H9 (cell line): ENCODE measurements around the gene GSG1L. TPM values are rescaled to one million over a fixed set of nuclear protein-coding genes. Genes with fewer than 3 reads are reported as not detected.

Source experiments
- DNase-seq: peaks from one replicate; pipeline ENCODE4 v3.0.0-alpha.2; 2017
- H2AFZ ChIP-seq: one replicate; pipeline ENCODE4 v1.6.1; 2013; ENCODE audit warnings: mild to moderate bottlenecking, low read length, control low read depth, moderate library complexity
- H2AK5ac ChIP-seq: 2 replicates; pipeline ENCODE4 v1.6.1; 2013; ENCODE audit warnings: low read length, control low read depth, mixed read lengths; ENCODE audit not compliant: insufficient read length
- H2BK120ac ChIP-seq: one replicate; pipeline ENCODE4 v1.6.1; 2013; ENCODE audit warnings: low read depth, mild to moderate bottlenecking, low read length, control low read depth, inconsistent platforms; ENCODE audit not compliant: poor library complexity, severe bottlenecking
- H2BK12ac ChIP-seq: 2 replicates; pipeline ENCODE4 v1.6.1; 2013; ENCODE audit warnings: low read length, control low read depth, mixed read lengths, low read depth; ENCODE audit not compliant: insufficient read length
- H2BK15ac ChIP-seq: 2 replicates; pipeline ENCODE4 v1.6.1; 2013; ENCODE audit warnings: low read depth, low read length, control low read depth
- H2BK20ac ChIP-seq: one replicate; pipeline ENCODE4 v1.6.1; 2013; ENCODE audit warnings: low read depth, mild to moderate bottlenecking, low read length, control low read depth, inconsistent platforms; ENCODE audit not compliant: poor library complexity, severe bottlenecking
- H2BK5ac ChIP-seq: 2 replicates; pipeline ENCODE4 v1.6.1; 2013; ENCODE audit warnings: low read length, control low read depth, mixed read lengths; ENCODE audit not compliant: insufficient read length
- H3K14ac ChIP-seq: 2 replicates; pipeline ENCODE4 v1.6.1; 2013; ENCODE audit warnings: low read length, control low read depth; ENCODE audit not compliant: insufficient read depth
- H3K18ac ChIP-seq: 2 replicates; pipeline ENCODE4 v1.6.1; 2013; ENCODE audit warnings: low read depth, mild to moderate bottlenecking, mixed read lengths, low read length, control low read depth; ENCODE audit not compliant: insufficient read length
- H3K23ac ChIP-seq: 2 replicates; pipeline ENCODE4 v1.6.1; 2013; ENCODE audit warnings: low read length, control low read depth, mixed read lengths, low read depth; ENCODE audit not compliant: insufficient read length
- H3K23me2 ChIP-seq: 2 replicates; pipeline ENCODE4 v1.6.1; 2013; ENCODE audit warnings: low read depth, mild to moderate bottlenecking, mixed read lengths, low read length, control low read depth; ENCODE audit not compliant: insufficient read length, poor library complexity, severe bottlenecking
- H3K27ac ChIP-seq: 2 replicates; pipeline ENCODE4 v1.5.1; 2013; ENCODE audit warnings: low read length, control low read depth, mixed read lengths, low read depth; ENCODE audit not compliant: insufficient read length
- H3K27me3 ChIP-seq: 2 replicates; pipeline ENCODE4 v1.6.1; 2013; ENCODE audit warnings: low read length, control low read depth, inconsistent platforms; ENCODE audit not compliant: insufficient read depth
- H3K4ac ChIP-seq: 2 replicates; pipeline ENCODE4 v1.6.1; 2013; ENCODE audit warnings: low read depth, mild to moderate bottlenecking, control low read depth, inconsistent platforms, low read length, moderate library complexity
- H3K4me1 ChIP-seq: 2 replicates; pipeline ENCODE4 v1.6.1; 2013; ENCODE audit warnings: low read length, control low read depth, inconsistent platforms; ENCODE audit not compliant: insufficient read depth
- H3K4me2 ChIP-seq: 2 replicates; pipeline ENCODE4 v1.6.1; 2013; ENCODE audit warnings: low read length, control low read depth, mixed read lengths; ENCODE audit not compliant: insufficient read length, insufficient read depth
- H3K56ac ChIP-seq: 2 replicates; pipeline ENCODE4 v1.6.1; 2013; ENCODE audit warnings: low read depth, mild to moderate bottlenecking, mixed read lengths, low read length, control low read depth; ENCODE audit not compliant: insufficient read length
- H3K79me1 ChIP-seq: 2 replicates; pipeline ENCODE4 v1.6.1; 2013; ENCODE audit warnings: low read depth, mild to moderate bottlenecking, moderate library complexity, low read length, control low read depth, inconsistent platforms; ENCODE audit not compliant: insufficient read depth, poor library complexity, severe bottlenecking
- H3K79me2 ChIP-seq: 2 replicates; pipeline ENCODE4 v1.6.1; 2013; ENCODE audit warnings: low read length, control low read depth, inconsistent platforms; ENCODE audit not compliant: insufficient read depth
- H3K9ac ChIP-seq: 2 replicates; pipeline ENCODE4 v1.6.1; 2013; ENCODE audit warnings: low read length, control low read depth, mixed read lengths; ENCODE audit not compliant: insufficient read length; ENCODE audit errors: extremely low read depth
- H3K9me3 ChIP-seq: one replicate; pipeline ENCODE4 v1.6.1; 2013; ENCODE audit warnings: low read depth, low read length, inconsistent platforms; ENCODE audit not compliant: control insufficient read depth
- H3T11ph ChIP-seq: one replicate; pipeline ENCODE4 v1.6.1; 2013; ENCODE audit warnings: mild to moderate bottlenecking, low read length, control low read depth, inconsistent platforms
- H4K20me1 ChIP-seq: one replicate; pipeline ENCODE4 v1.6.1; 2013; ENCODE audit not compliant: control insufficient read depth, insufficient read length, insufficient read depth
- H4K5ac ChIP-seq: 2 replicates; pipeline ENCODE4 v1.6.1; 2013; ENCODE audit warnings: low read depth, mild to moderate bottlenecking, mixed read lengths, low read length, control low read depth; ENCODE audit not compliant: insufficient read length
- H4K8ac ChIP-seq: replicated peaks from 2 replicates; pipeline ENCODE4 v1.6.1; 2013; ENCODE audit warnings: low read length, control low read depth, mixed read lengths, low read depth; ENCODE audit not compliant: insufficient read length
- H4K91ac ChIP-seq: 2 replicates; pipeline ENCODE4 v1.6.1; 2013; ENCODE audit warnings: low read depth, mild to moderate bottlenecking, moderate library complexity, mixed read lengths, low read length, control low read depth; ENCODE audit not compliant: insufficient read length
- H3K27ac Mint-ChIP-seq, 3 experiments: 2 replicates in 2 of 3; 3 replicates in 1 of 3; pipeline ENCODE4 v1.8.0; 2020 to 2021; ENCODE audit warnings: mixed read lengths in 3 of 3, mild to moderate bottlenecking in 1 of 3, moderate library complexity in 1 of 3
- H3K27me3 Mint-ChIP-seq: 2 replicates; pipeline ENCODE4 v1.8.0; 2021; ENCODE audit warnings: low read depth, mild to moderate bottlenecking, moderate library complexity, mixed read lengths
- H3K36me3 Mint-ChIP-seq, 3 experiments: 2 replicates in 2 of 3; 3 replicates in 1 of 3; pipeline ENCODE4 v1.8.0; 2020 to 2021; ENCODE audit warnings: low read depth in 3 of 3, mixed read lengths in 3 of 3; ENCODE audit not compliant: insufficient read depth in 1 of 3
- H3K4me1 Mint-ChIP-seq, 2 experiments: 2 replicates each; pipeline ENCODE4 v1.8.0; 2020; ENCODE audit warnings: mixed read lengths in 2 of 2
- H3K4me3 Mint-ChIP-seq, 2 experiments: 2 replicates in 1 of 2; 3 replicates in 1 of 2; pipeline ENCODE4 v1.8.0; 2020 to 2021; ENCODE audit warnings: mild to moderate bottlenecking in 2 of 2, mixed read lengths in 2 of 2, moderate library complexity in 1 of 2
- H3K9me3 Mint-ChIP-seq, 2 experiments: 2 replicates in 1 of 2; 3 replicates in 1 of 2; pipeline ENCODE4 v1.8.0; 2020; ENCODE audit warnings: mild to moderate bottlenecking in 2 of 2, mixed read lengths in 2 of 2, moderate library complexity in 1 of 2
- CTCF ChIP-seq: fragments of 200-600 bp; sonication (generic); conservative IDR thresholded peaks from 3 replicates; pipeline ENCODE4 v1.8.0; 2021; ENCODE audit warnings: antibody characterized with exemption, mild to moderate bottlenecking
- WGBS: extraction: QIAGEN DNeasy Blood & Tissue Kit; methylation state at CpG from one replicate; pipeline ENCODE4 v1.1.7; 2013; ENCODE audit warnings: missing lambda C conversion rate, low lambda C conversion rate, mixed read lengths; ENCODE audit not compliant: insufficient read length; ENCODE audit errors: extremely low coverage; 5-methylcytosine and 5-hydroxymethylcytosine counted together
- total RNA-seq: library from RNA; stranded (reverse); gene quantifications from 2 replicates; pipeline ENCODE4 v1.2.1, GENCODE V29; 2021

The GSG1L gene
- total RNA-seq, 1 experiment from 2014 or later, result 0.35 TPM

DNA sequence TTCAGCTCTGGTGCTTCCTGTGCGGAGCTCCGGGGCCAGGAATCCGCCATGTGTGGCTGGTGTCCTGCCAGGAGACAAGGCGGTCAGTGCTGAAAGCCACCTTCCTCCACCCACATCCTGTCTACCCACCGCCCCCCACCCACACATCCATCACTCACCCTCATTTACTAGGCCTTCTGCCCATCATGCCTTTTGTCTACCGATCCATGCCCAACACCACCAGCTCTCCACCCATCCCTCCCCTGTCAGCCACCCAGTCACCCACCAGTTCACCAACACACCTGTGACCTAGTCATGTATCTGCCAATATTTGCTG is 272.2 kb downstream of the GSG1L start:
- H2BK120ac ChIP-seq, result no peak overlapping the region
- H4K20me1 ChIP-seq, result no peaks in the 10 kb centered on the region
- H3T11ph ChIP-seq, result no peak overlapping the region
- no peak overlapping the region for H3K27ac ChIP-seq
- H3K36me3 Mint-ChIP-seq, result no peaks in the 10 kb centered on the region
- no peaks in the 10 kb centered on the region for H3K23me2 ChIP-seq
- H2AK5ac ChIP-seq, result no peak overlapping the region
- H2BK20ac ChIP-seq, result no peak overlapping the region
- no peak overlapping the region for H3K18ac ChIP-seq
- H3K4ac ChIP-seq, result no peak overlapping the region
- H4K91ac ChIP-seq, result no peak overlapping the region
- no peaks in the 10 kb centered on the region for H3K9me3 ChIP-seq
- H3K4me3 Mint-ChIP-seq, result no peak overlapping the region
- peaks cover 7% of the 10 kb centered on the region for H3K27me3 Mint-ChIP-seq
- H3K9ac ChIP-seq, result no peak overlapping the region
- H3K4me1 ChIP-seq, result no peaks in the 10 kb centered on the region
- no CpG with 5 or more reads among the region's 6 CpGs for WGBS
- no peak for DNase-seq
- no peak overlapping the region for H2BK15ac ChIP-seq
- H4K5ac ChIP-seq, result no peak overlapping the region
- no peak overlapping the region for H2BK5ac ChIP-seq
- no peak overlapping the region for H3K4me2 ChIP-seq
- H3K79me2 ChIP-seq, result no peaks in the 10 kb centered on the region
- no peak overlapping the region for H3K56ac ChIP-seq
- H2AFZ ChIP-seq, result no peak overlapping the region
- H3K14ac ChIP-seq, result no peak overlapping the region; the same call in 1 of the 2 replicates
- H3K9me3 Mint-ChIP-seq, result no peaks in the 10 kb centered on the region
- H3K4me1 Mint-ChIP-seq, result no peaks in the 10 kb centered on the region
- no peaks in the 10 kb centered on the region for H3K27me3 ChIP-seq
- no peak overlapping the region for H4K8ac ChIP-seq
- H3K23ac ChIP-seq, result no peak overlapping the region
- H2BK12ac ChIP-seq, result no peak overlapping the region
- no peak overlapping the region for H3K27ac Mint-ChIP-seq
- no peak for TF ChIP-seq CTCF
- H3K79me1 ChIP-seq, result no peaks in the 10 kb centered on the region
